GM18502 (cell line): ENCODE data around the gene DACH1.

Source experiments
- ATAC-seq: cut with Tn5 transposase; IDR thresholded peaks from one replicate; pipeline ENCODE4 v1.9.1; 2021; ENCODE audit warnings: mild to moderate bottlenecking; ENCODE audit not compliant: unreplicated experiment, poor library complexity

DACH1 gene

DNA sequence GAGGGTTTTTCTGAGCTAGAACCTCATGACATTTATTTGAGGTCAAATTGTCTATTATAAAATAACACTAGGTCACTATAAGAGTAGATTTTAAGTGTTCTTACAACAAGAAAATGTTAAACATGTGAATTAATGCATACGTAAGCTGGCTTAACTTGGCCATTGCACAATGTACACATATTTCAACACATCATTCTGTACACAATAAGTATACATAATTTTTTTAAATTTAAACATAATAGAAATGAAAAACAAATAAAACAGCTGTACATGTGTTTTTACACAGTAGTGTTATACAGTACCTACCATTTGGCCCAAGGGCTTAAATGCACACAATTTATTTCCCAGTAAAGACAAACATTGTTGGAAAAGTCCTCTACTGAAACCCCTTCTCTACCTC is 269.9 kb downstream of the DACH1 start:
- ATAC-seq = no peak

DNA sequence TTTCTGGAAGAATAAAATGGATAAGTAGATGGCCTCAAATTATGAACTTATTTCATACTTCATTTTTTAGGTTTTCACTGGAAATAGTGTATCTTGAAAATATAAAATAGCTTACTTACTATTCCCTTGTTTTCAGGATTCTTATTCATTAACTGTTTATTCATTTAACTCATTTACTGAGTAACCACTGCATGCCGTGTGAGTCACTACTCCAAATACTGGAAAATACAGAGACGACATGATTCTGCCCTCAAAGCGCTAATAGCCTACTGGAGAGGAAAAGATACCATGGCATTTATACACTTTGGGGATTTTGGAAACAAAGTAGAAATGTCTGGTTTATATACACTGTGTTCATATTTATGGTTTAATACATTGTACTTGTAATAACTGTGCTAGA is 270.9 kb downstream of the DACH1 start:
- ATAC-seq = no peak

DNA sequence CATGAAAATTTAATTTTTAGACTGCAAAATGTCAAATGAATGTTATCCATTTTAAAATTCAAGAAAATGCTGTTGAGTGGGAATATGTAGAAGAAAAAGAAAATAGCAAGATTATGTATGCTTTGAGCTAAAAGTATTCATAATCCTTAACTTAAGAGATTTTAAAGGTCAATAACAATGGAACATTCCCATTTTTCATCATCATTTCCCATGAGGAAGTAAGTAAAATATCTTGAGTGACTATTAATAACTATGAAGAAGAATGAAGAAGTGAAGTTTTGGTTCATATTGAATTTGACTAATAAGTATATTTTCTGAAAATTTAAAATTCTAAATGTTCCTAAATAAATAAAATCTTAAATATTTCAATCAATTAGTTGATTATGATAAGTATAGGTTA is 273.4 kb downstream of the DACH1 start:
- ATAC-seq = no peak

DNA sequence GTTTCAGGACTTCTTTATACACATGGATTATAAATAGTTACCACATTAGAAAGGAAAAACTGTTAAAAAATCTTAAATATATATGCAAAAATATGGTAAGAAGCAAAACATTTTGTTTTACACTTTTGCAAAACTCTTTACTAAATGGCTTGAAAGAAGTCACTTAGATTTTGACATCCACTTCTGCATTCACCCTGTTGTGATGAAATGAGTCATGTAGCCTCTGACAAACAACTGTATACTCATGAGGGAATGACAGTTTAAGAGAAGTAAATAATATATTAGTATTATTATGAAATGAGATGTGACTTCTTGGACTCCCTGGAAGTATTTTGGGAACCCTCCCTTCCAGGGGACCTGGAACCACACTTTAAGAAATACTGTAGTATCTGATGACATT is 275.6 kb downstream of the DACH1 start:
- no peak for ATAC-seq

DNA sequence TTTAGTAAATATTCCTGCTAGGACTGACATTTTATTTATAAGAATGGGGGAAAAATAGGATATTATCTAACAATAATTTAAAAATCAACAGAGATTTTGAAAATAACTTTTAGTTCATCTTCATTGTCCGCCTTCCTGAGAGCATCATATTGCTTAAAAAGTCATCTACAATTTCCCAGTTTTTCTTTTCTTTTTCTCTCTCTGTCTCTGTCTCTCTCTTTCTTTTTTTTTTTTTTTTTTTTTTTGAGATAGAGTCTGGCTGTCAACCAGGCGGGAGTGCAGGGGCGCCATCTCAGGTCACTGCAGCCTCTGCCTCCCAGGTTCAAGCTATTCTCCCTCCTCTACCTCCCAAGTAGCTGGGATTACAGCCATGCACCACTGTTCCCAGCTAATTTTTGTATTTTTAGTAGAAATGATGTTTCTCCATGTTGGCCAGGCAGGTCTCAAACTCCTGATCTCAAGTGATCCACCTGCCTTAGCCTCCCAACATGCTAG is 276.3 kb downstream of the DACH1 start:
- no peak for ATAC-seq

DNA sequence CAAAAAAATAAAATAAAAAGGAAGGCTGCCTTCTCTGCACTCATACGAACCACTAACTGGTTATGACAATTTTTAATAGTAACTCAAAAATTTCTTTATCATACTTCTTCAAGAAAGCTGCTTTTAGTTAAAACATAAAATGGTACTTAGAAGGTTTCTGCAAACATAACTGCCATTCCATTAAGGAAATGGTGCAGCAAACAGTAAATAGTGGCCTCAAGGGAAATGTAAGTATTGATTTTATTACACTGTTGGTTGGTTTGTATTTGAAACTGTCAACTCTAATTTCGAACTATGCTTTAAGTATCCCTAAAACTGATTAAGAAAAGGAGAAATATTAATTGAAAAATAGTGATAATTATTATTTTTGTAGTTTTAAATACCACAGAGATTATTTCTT is 278.0 kb downstream of the DACH1 start:
- ATAC-seq = no peak

DNA sequence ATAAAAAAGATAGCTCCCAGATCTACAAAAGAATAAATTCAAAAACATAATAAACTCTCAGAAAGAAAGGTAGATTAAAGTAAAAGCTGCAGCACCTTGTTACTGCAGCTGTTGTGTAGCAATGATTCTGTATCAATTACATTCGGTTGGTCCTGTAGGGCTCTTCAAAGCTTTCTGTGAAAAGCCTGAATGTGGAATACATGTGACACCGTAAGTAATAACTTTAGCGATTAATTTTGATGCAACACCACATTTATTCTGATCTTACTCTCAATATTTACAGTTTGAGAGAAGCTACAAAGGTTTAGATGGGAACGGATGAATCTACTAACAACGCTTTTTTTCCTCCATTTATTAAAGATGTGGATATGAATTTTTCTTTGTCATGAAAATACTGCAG is 279.2 kb downstream of the DACH1 start:
- ATAC-seq = no peak

DNA sequence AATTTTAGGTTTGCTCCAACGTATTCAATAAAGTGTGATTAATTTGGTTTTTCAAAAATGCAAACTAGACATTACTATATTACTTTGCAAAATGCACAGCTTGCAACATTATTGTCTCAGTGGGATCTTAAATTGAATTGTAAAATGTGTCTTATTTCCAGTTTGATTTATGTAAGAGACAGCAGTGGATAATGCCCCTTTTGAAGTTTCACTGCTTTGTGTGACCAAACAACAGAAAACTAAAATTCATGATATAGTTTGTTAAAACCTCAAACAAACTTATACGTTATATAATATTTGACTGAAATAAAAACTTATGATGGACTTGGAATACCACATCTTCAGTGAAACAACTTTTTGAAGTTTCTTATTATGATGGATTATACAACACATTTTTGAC is 279.8 kb downstream of the DACH1 start:
- no peak for ATAC-seq

DNA sequence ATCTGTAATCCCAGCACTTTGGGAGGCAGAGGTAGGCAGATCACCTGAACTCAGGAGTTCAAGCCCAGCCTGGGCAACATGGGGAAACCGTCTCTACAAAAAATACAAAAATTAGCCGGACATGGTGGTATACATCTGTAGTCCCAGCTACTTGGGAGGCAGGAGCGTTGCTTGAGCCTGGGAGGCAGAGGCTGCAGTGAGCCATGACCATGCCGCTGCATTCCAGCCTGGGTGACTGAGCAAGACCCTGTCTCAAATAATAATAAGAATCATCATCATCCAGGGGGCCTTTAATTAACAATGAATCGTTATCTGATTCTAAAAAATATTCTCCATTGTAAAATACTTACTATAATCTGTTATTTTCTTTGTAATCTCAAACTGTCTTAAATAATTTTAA is 283.4 kb downstream of the DACH1 start:
- no peak for ATAC-seq

DNA sequence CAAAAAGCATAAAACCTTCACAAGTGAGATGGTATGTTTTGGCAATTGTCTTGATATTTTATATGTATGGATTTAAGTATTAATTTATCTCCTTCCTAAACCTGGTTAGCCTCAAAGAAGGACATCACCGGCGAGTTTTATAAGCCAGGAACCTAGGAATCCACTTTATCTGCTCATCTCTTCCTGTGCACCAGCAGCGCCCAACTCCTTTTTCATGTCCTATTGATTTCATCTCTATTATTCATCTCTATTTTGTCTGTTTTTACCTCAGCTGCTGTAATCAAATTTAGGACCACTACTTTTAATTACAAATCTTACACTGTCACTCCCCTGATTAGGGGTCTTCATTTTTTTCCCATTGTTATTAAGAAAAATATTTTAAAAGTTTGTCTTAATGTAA is 286.4 kb downstream of the DACH1 start:
- ATAC-seq = no peak

DNA sequence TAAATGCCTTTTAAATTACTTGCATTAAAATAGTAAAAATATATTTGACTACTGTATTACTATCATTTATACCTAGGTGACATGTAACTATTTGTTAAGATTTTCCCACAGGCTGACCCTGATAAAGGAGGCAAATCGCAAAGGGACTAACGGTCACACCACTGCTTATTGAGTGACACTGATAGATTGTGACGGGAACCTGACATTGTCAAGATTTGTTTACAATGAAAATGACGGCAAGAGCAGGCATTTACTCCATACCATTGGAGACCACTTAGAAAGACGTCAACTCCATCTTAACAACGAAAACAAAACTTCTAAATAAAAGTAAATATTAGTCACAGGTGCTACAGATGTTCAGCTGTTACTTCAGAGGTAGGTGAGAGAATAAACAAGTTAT is 289.0 kb downstream of the DACH1 start:
- ATAC-seq = no peak

DNA sequence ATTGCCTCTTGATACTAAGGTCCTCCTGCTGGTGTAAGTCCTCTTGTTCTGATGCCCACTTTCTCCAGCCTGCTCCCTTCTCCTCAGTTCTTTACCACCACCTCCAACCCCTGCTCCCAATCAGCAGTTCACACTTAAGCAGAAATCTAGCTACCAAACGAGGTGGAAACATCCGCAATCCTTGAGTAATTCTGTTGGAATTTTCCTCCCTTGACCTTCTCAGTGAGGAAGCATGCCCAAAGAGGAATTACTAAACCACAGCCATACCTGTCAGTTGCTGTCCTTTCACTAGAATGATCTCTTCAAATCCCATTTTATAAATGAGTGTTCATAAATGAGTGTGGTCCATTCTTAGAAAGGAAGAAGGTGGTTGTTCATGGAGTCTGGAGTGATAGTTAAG is 289.9 kb downstream of the DACH1 start:
- no peak for ATAC-seq

DNA sequence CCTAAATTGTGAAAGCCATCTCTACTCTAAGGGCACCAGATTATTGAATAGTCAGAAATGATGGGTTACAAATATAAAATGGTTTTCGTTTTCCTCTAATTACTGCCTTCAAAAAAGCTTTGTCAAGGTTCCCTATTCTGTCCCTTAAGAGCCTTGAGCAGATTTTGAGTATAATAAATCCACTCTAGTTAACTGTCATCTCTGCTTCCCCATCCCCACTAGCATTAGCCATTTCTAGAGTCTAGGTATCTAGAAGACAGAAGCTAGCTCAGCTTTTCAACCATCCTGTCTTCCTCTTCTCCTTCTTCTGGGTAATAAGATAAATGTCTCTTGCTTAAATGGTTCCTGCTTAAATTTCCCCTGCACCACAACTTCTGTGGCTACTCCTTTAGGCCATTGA is 290.4 kb downstream of the DACH1 start:
- no peak for ATAC-seq

DNA sequence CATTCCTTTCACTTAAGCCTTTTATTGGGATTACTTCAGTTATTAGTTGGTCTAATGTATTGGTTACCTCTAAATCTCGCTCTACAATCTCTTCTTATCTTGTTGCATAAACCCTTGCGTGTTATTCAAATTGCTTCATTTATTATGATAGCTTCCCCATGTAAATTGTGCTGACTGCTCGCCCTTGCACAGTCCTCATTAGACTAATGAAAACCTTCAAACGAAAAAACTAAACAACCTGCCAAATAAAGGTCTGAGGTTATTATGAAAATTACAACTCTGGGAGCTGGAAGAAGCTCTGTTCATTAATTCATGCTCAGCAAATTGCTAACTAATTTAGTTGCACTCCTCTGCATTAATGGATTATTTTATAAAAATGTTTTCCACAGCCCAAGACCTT is 320.1 kb downstream of the DACH1 start:
- ATAC-seq = no peak

DNA sequence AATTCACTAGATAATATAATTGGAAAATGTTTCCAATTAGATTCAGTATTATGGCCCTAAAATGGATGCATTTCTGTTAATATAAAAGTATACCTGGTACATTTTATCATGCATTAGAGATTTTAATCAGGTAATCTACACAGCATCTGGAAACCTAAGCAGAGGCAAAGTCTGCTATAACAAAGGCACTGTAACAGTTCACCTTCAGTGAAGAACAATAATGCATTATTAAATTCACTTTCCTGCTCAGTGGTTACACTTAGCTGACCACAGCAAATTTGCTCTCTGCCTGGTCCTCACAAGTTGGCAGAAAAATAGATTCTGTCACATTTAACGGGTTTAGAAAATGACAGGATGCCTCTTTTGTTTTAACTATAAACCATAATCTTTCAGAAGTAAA is 326.9 kb downstream of the DACH1 start:
- no peak for ATAC-seq

DNA sequence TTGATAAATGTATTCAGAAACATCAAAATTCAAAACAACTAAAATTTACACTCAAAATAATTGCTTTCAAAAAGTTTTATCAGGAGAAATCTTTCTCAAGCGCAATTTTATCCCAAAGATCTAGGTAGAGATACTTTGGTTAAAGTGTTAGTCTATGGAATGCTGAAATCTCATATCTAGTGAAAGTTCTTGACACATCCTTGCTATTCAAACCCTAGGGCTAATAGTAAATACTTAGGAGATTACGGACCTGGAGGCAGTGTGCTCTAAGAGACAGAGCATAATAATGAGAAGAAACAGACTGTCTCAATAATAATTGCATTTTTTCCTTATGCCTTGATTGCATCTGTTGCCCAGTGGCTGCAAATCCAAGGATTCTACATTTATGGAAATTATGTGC is 330.8 kb downstream of the DACH1 start:
- ATAC-seq = no peak

DNA sequence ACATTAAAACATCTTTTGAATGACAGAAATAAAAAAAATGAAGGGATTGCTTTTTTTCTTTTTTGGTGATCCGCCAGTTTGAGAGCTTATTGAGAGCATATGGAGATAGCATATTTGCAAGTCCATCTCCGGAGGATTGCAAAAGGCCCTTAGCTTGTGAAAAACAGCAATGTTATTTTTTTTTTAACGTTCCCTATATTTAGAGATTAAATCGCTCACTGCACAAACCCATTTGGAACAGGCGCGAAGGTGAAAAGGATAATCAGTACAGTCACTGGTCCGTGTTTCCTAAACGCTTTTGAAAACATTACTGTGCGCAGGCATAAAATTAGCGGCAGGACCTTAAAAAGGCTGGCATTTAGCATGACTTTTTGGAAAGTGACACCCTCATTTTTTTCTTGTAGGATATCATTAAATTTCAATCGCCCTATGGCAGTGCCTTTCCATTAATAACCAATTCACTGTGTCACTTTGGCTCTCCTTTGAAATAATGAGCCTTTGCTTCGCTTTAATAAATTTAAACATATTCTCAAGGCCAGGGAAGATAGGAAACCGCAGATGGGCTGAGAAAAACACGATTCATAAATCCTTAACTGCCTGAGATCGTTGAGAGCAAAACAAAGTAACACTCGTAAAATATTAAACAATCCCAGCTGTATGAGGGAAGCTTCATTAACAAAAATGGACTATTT is 342.2 kb downstream of the DACH1 start:
- ATAC-seq = no peak

DNA sequence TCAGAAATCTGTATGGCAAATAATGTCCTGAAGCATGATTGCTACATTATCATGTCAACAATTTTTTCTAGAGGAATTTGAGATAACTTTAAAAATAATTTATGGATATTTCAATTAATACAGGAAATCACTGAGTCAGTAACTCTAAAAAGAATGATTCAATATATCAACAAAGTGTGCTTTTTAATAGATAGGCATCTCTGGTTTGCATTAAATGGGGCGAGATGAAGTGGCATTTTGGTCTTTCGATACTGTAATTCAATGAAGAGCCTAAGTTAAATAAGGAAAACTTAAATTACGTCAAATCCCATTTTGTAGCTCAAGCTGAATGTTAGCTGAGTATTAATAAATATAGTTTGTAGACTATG is 342.8 kb downstream of the DACH1 start:
- ATAC-seq = no peak

DNA sequence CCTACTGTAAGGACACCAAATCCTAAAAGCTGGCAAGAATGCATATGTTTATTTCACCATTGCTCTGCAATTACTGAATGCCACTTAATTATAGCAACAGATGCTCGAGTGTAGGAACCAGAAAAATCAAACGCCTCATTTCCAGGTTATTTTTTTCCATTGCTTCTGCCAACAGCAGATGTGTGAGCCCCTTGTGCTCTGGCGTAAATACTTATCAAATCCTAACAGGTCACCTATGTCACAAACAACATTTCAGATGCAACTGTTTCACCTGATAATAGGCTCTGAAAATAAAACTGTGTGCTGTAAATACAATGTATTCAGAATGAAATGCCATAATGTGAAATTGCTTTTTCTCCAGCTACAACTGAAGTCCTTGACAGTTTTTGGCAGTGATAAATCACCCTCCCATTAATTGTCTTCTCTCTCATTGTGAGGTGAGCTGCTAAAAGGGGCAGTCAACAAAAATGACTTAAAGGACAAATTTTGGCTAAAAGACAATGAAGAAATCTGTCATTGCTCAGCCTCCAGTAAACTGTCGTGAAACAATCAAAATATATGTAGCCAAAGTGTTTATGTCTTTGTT is 344.0 kb downstream of the DACH1 start:
- ATAC-seq = no peak

DNA sequence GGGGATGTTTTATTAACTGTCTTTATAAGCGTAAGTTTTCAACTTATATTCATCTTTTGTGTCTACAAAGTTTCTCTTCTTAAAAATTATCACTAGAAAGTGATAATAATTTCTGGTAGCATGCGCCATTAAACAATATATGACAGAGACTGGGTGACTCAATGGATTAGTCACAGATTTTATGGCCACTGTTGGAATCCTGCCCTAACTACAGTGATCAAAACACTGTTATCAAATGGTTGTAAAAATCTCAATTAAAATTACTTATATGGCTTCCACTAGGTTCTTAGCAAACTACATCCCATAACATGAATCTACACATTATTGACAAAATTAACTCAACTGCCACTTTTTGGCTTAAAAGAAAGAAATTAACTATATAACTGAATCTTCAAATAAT is 350.0 kb downstream of the DACH1 start:
- ATAC-seq = no peak

DNA sequence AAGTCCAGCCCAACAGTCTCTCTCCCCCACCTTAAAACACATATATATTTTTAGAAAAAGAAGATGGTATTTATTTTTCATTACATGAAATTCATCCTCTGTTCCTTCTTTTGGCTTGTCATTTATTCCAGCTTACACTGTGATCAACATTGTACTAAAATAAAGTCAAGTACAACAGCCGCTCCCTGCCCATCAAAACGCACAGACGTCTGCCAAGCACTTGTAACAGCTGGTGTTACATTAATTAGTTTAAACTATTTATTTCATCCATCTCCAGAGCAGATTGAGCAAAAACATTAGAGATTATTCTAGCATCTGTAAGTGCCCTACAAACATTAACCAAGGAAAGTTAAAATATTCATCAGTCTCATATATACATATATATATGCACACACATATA is 350.5 kb downstream of the DACH1 start:
- ATAC-seq = no peak

DNA sequence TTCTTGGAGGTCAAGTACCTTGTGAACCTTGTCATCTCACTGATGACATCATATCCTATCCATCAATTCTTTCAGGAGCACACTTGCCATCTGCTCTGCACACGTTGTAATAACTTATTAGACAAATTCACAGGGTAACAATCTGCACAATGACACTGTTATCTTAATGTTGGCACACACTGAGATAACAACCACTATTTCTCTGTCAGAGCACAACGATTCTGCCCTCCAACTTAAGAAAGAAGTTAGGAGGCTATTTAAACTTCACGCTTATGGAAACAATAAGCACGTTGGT is 351.3 kb downstream of the DACH1 start:
- ATAC-seq = no peak
